ENCODE results near the gene RNASE11. TPM values are rescaled to one million over a fixed set of nuclear protein-coding genes. Genes with fewer than 3 reads are reported as not detected.
A peak's percentile ranks its signal among the peaks of the same experiment; 100 is the strongest.

The RNASE11 gene
- total and polyA plus RNA-seq, 9 of the 15 experiments (the other 6 are each of a cell fraction or from before 2014, with no cell fraction given) = 0.16 to 0.29 (median 0.22) TPM; not detected in 6

GRCh38 chr14:20632831-20633691 is 45.3 kb upstream of the RNASE11 start (continued):
- TF ChIP-seq LEF1 (IDR thresholded peaks at IDR 0.05) (no peak), TRIM24 (IDR thresholded peaks at IDR 0.05) (0 out of 4 replicates have a peak, but pooled peaks of 1 of the 2 experiments have one; percentile 25), BRF2 (IDR thresholded peaks at IDR 0.05; ENCODE audit: borderline replicate concordance, insufficient read depth, insufficient read length) (no peak), ETS2 (tag; IDR thresholded peaks at IDR 0.05; ENCODE audit: borderline replicate concordance, poor library complexity, severe bottlenecking) (no peak), ZNF77 (CRISPR knock-in tag; IDR thresholded peaks at IDR 0.05) (no peak), ZNF395 (CRISPR knock-in tag; IDR thresholded peaks at IDR 0.05) (no peak), L3MBTL2 (IDR thresholded peaks at IDR 0.05) (peak; percentile 52; the same call in 1 of the 2 replicates), MAX (CRISPR knock-in tag; IDR thresholded peaks at IDR 0.05) (no peak), MED1 (CRISPR knock-in tag; IDR thresholded peaks at IDR 0.05; ENCODE audit: borderline replicate concordance) (no peak), ETV6 (IDR thresholded peaks at IDR 0.05; ENCODE audit: borderline replicate concordance in 1 of 2, low read depth in 2 of 2, low read length in 1 of 2) (no peak; a peak in 1 of 4 replicates), ETV6 (CRISPR knock-in tag; IDR thresholded peaks at IDR 0.05; ENCODE audit: borderline replicate concordance) (no peak), KDM2B (CRISPR knock-in tag; IDR thresholded peaks at IDR 0.05) (no peak), ZNF75A (CRISPR knock-in tag; IDR thresholded peaks at IDR 0.05) (no peak), ZNF347 (CRISPR knock-in tag; IDR thresholded peaks at IDR 0.05; ENCODE audit: low read depth) (no peak), ZNF586 (CRISPR knock-in tag; conservative IDR thresholded peaks at IDR 0.05) (no peak), EP300 (IDR thresholded peaks at IDR 0.05; ENCODE audit: low read length) (no peak), FUS (optimal IDR thresholded peaks at IDR 0.05; ENCODE audit: low read depth, low read length) (no peak), ZHX1 (conservative IDR thresholded peaks at IDR 0.05; ENCODE audit: low read length) (no peak), ZNF436 (CRISPR knock-in tag; IDR thresholded peaks at IDR 0.05) (no peak), BCL6 (CRISPR knock-in tag; IDR thresholded peaks at IDR 0.05) (no peak), KLF1 (tag; IDR thresholded peaks at IDR 0.05) (no peak)
- TF ChIP-seq, protein P1, sequence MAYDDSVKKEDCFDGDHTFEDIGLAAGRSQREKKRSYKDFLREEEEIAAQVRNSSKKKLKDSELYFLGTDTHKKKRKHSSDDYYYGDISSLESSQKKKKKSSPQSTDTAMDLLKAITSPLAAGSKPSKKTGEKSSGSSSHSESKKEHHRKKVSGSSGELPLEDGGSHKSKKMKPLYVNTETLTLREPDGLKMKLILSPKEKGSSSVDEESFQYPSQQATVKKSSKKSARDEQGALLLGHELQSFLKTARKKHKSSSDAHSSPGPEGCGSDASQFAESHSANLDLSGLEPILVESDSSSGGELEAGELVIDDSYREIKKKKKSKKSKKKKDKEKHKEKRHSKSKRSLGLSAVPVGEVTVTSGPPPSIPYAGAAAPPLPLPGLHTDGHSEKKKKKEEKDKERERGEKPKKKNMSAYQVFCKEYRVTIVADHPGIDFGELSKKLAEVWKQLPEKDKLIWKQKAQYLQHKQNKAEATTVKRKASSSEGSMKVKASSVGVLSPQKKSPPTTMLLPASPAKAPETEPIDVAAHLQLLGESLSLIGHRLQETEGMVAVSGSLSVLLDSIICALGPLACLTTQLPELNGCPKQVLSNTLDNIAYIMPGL (CRISPR knock-in tag; IDR thresholded peaks at IDR 0.05) = no peak; the same call in 1 of the 2 replicates

All from K562 (cell line).